Smooth muscle cell (in vitro differentiated cells): ENCODE results near the gene RUNX1. TPM values are rescaled to one million over a fixed set of nuclear protein-coding genes. Genes with fewer than 3 reads are reported as not detected.
A peak's percentile ranks its signal among the peaks of the same experiment; 100 is the strongest.

Source experiments
- DNase-seq: peaks from one replicate; lab custom pipeline; 2025; ENCODE audit not compliant: unreplicated experiment; lab: John Stamatoyannopoulos, UW
- H2AFZ ChIP-seq: fragments of 200-600 bp; sonication (generic); 2 replicates; pipeline ENCODE4 v1.6.0; 2016; ENCODE audit warnings: antibody characterized with exemption, low read depth, mild to moderate bottlenecking
- H3F3A ChIP-seq: fragments of 200-600 bp; sonication (generic); 2 replicates; pipeline ENCODE4 v1.6.0; 2017; ENCODE audit warnings: antibody characterized with exemption, low read depth
- H3K27ac ChIP-seq: fragments of 200-600 bp; sonication (generic); 2 replicates; pipeline ENCODE4 v1.5.1; 2016; ENCODE audit warnings: low read depth, mild to moderate bottlenecking
- H3K27me3 ChIP-seq: fragments of 200-600 bp; sonication (generic); 2 replicates; pipeline ENCODE4 v1.6.1; 2016; ENCODE audit warnings: low read depth, mild to moderate bottlenecking
- H3K36me3 ChIP-seq: fragments of 200-600 bp; sonication (generic); 2 replicates; pipeline ENCODE4 v1.5.1; 2016; ENCODE audit warnings: low read depth
- H3K4me1 ChIP-seq: fragments of 200-600 bp; sonication (generic); 2 replicates; pipeline ENCODE4 v1.5.1; 2016; ENCODE audit warnings: low read depth
- H3K4me2 ChIP-seq: fragments of 200-600 bp; sonication (generic); 2 replicates; pipeline ENCODE4 v1.6.0; 2016; ENCODE audit warnings: mild to moderate bottlenecking
- H3K4me3 ChIP-seq: fragments of 200-600 bp; sonication (generic); 2 replicates; pipeline ENCODE4 v1.5.1; 2016; ENCODE audit warnings: mild to moderate bottlenecking
- H3K79me2 ChIP-seq: fragments of 200-600 bp; sonication (generic); 2 replicates; pipeline ENCODE4 v1.6.0; 2016; ENCODE audit warnings: low read depth, mild to moderate bottlenecking
- H3K9ac ChIP-seq: fragments of 200-600 bp; sonication (generic); 2 replicates; pipeline ENCODE4 v1.6.0; 2016; ENCODE audit warnings: low read depth
- H3K9me3 ChIP-seq: fragments of 200-600 bp; sonication (generic); replicated peaks from 2 replicates; pipeline ENCODE4 v1.5.1; 2016; ENCODE audit warnings: low read depth
- H4K20me1 ChIP-seq: fragments of 200-600 bp; sonication (generic); 2 replicates; pipeline ENCODE4 v1.6.0; 2016; ENCODE audit warnings: low read depth
- WGBS: methylation state at CpG from one replicate; pipeline ENCODE4 v1.1.7; 2016; ENCODE audit warnings: low lambda C conversion rate; 5-methylcytosine and 5-hydroxymethylcytosine counted together
- polyA plus RNA-seq: library from polyadenylated mRNA; unstranded; fragments of >200 nt; fragmentation: Nextera tagmentation; extraction: Ambion mirVana; gene quantifications from 2 replicates; pipeline ENCODE4 v1.2.1, GENCODE V29; 2016
- total RNA-seq: library from RNA; depleted of rRNA; stranded (reverse); fragments of >200 nt; gene quantifications from 2 replicates; pipeline ENCODE4 v1.2.3, GENCODE V29; 2014
- TF ChIP-seq, protein P1 (sequence below): fragments of 200-600 bp; sonication (generic); IDR thresholded peaks from 2 replicates; pipeline ENCODE4 v1.5.1; 2017; ENCODE audit warnings: borderline replicate concordance, mild to moderate bottlenecking, antibody characterized with exemption; ENCODE audit not compliant: insufficient read depth, poor library complexity, severe bottlenecking

The RUNX1 gene
- total and polyA plus RNA-seq, 2 experiments from 2014 or later, result 33.4 to 97.6 TPM

GRCh38 chr21:35052801-35053200, 3.7 kb upstream of the RUNX1 start:
- Histone ChIP-seq H3K36me3 (no peaks in the 10 kb centered on the region), H3K9ac (no peak overlapping the region), H4K20me1 (no peaks in the 10 kb centered on the region), H3K79me2 (no peaks in the 10 kb centered on the region), H3K4me1 (peaks cover 8% of the 10 kb centered on the region), H3K27ac (no peak overlapping the region), H3K9me3 (no peaks in the 10 kb centered on the region), H3K4me2 (no peak overlapping the region), H2AFZ (no peak overlapping the region), H3K27me3 (no peaks in the 10 kb centered on the region), H3K4me3 (no peak overlapping the region), H3F3A (peaks cover 17% of the 10 kb centered on the region)
- TF ChIP-seq, protein P1, sequence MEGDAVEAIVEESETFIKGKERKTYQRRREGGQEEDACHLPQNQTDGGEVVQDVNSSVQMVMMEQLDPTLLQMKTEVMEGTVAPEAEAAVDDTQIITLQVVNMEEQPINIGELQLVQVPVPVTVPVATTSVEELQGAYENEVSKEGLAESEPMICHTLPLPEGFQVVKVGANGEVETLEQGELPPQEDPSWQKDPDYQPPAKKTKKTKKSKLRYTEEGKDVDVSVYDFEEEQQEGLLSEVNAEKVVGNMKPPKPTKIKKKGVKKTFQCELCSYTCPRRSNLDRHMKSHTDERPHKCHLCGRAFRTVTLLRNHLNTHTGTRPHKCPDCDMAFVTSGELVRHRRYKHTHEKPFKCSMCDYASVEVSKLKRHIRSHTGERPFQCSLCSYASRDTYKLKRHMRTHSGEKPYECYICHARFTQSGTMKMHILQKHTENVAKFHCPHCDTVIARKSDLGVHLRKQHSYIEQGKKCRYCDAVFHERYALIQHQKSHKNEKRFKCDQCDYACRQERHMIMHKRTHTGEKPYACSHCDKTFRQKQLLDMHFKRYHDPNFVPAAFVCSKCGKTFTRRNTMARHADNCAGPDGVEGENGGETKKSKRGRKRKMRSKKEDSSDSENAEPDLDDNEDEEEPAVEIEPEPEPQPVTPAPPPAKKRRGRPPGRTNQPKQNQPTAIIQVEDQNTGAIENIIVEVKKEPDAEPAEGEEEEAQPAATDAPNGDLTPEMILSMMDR, result no peak
- no peak for DNase-seq
- 97% methylated on average over 3 of the region's 3 CpGs for WGBS

GRCh38 chr21:35051287-35051818, 2.3 kb upstream of the RUNX1 start:
- DNase-seq, result no peak
- TF ChIP-seq, protein P1, result peak; percentile 59
- H3K4me2 ChIP-seq, result peak overlapping the region; percentile 28

DNA sequence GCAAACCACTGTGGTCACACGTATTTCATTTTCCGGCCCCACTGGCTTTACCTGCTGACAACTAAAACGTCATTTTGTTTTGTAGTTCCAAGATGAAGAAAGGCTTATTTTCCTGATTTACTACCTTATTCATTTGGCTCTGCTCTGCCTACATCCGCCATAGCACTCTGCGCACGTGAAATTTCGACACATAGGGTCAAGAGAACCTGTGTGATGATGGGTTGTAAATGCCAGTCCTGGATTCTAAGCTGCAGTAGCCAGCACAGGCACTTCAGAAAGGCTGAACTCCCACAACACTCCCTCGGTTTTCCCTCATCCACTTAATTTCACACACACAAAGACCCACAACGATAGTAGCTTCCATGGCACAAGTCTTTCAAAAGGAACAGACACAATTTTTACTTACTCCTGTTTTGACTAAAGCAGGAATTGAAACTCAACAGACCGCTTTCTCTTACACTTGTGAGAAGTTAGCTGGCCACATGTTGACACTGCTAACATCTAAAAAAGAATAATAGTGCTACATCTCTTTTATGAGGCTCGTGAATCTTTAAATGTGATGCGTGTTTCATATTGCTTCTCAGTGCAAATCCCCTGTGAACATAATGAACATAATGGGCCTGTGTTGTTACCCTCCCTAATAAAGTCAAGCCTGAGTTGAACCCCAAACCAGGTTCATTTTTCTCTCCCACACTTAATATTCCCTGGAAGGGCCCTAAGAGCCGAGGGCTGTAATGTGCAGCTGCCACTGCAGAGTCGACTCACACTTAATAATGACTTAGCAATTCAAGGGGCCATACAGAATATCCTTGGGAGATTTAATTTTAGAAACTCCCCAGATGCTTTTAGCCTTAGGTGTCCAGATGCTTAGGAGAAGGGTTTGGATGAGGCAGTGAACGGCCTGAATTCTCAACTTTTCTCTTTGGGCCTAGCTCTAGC, 1.5 kb upstream of the RUNX1 start:
- Histone ChIP-seq H3K4me2 (peak overlapping the region; percentile 90), H3K4me3 (no peak overlapping the region), H3K27me3 (no peaks in the 10 kb centered on the region), H3K27ac (peak overlapping the region; percentile 99), H3K36me3 (no peaks in the 10 kb centered on the region), H3K9ac (peak overlapping the region; percentile 3), H2AFZ (peak overlapping the region; percentile 3), H3K9me3 (no peaks in the 10 kb centered on the region), H4K20me1 (no peaks in the 10 kb centered on the region), H3F3A (peaks cover 21% of the 10 kb centered on the region), H3K4me1 (peaks cover 16% of the 10 kb centered on the region), H3K79me2 (peaks cover 12% of the 10 kb centered on the region)
- 67% methylated on average over 15 of the region's 15 CpGs for WGBS
- no peak for DNase-seq
- TF ChIP-seq, protein P1, result no peak

More at GRCh38 chr21:35051287-35051818, 2.3 kb upstream of the RUNX1 start:
- H3K27me3 ChIP-seq, result no peaks in the 10 kb centered on the region
- peak overlapping the region; percentile 3 for H3K9ac ChIP-seq
- H3F3A ChIP-seq, result peaks cover 21% of the 10 kb centered on the region
- no peaks in the 10 kb centered on the region for H4K20me1 ChIP-seq
- peaks cover 4% of the 10 kb centered on the region for H3K79me2 ChIP-seq
- no peaks in the 10 kb centered on the region for H3K9me3 ChIP-seq
- H3K4me1 ChIP-seq, result peaks cover 16% of the 10 kb centered on the region
- no peak overlapping the region for H3K4me3 ChIP-seq
- WGBS, result 6% methylated on average over 12 of the region's 12 CpGs
- no peaks in the 10 kb centered on the region for H3K36me3 ChIP-seq
- H3K27ac ChIP-seq, result peak overlapping the region; percentile 99
- peak overlapping the region; percentile 3 for H2AFZ ChIP-seq
